Activated CD4-positive, alpha-beta T cell treated with anti-CD3 and anti-CD28 coated beads, Interleukin-2, amount 50 U/mL, for 1 hour (primary cell): ENCODE measurements around the gene DNASE1L3.
"Not testable (repeated sequence)": the region's sequence is repeated elsewhere in the genome, so short reads cannot be mapped to it uniquely, and the experiment has no call there.

Source experiments
- DNase-seq: peaks from one replicate; pipeline ENCODE4 v3.0.0-alpha.2; 2020

DNASE1L3 gene

GRCh38 chr3:58234516-58234931, 23.8 kb upstream of the DNASE1L3 start:
- no peak for DNase-seq

GRCh38 chr3:58231666-58232065, 20.9 kb upstream of the DNASE1L3 start:
- DNase-seq = no peak

- no peak for DNase-seq
Measured at GRCh38 chr3:58230876-58231552, 20.2 kb upstream of the DNASE1L3 start.

GRCh38 chr3:58227933-58228332, 17.2 kb upstream of the DNASE1L3 start:
- DNase-seq = not testable (repeated sequence)

- DNase-seq = no peak
Measured at GRCh38 chr3:58223855-58224254, 13.1 kb upstream of the DNASE1L3 start.

- DNase-seq = no peak
Measured at GRCh38 chr3:58222161-58222724, 11.5 kb upstream of the DNASE1L3 start.

GRCh38 chr3:58218904-58219303, 8.1 kb upstream of the DNASE1L3 start:
- no peak for DNase-seq

GRCh38 chr3:58217209-58217811, 6.5 kb upstream of the DNASE1L3 start:
- peak; percentile 50 for DNase-seq

- no peak for DNase-seq
Measured at GRCh38 chr3:58216496-58217195, 5.9 kb upstream of the DNASE1L3 start.

GRCh38 chr3:58215317-58216025, 4.7 kb upstream of the DNASE1L3 start:
- no peak for DNase-seq

- no peak for DNase-seq
Measured at GRCh38 chr3:58214484-58215316, 3.9 kb upstream of the DNASE1L3 start.

- no peak for DNase-seq
Measured at GRCh38 chr3:58209933-58210332, 839 bp downstream of the DNASE1L3 start.

GRCh38 chr3:58207954-58208353, 2.8 kb downstream of the DNASE1L3 start:
- no peak for DNase-seq

- DNase-seq = no peak
Measured at GRCh38 chr3:58206406-58207011, 4.3 kb downstream of the DNASE1L3 start.

GRCh38 chr3:58205981-58206380, 4.8 kb downstream of the DNASE1L3 start:
- no peak for DNase-seq

GRCh38 chr3:58204720-58205119, 6.1 kb downstream of the DNASE1L3 start:
- DNase-seq = no peak

GRCh38 chr3:58203541-58203940, 7.2 kb downstream of the DNASE1L3 start:
- DNase-seq = no peak

- no peak for DNase-seq
Measured at GRCh38 chr3:58202917-58203360, 7.8 kb downstream of the DNASE1L3 start.

- not testable (repeated sequence) for DNase-seq
Measured at GRCh38 chr3:58201451-58201850, 9.3 kb downstream of the DNASE1L3 start.

- no peak for DNase-seq
Measured at GRCh38 chr3:58200846-58201355, 9.9 kb downstream of the DNASE1L3 start.

- DNase-seq = no peak
Measured at GRCh38 chr3:58200121-58200709, 10.6 kb downstream of the DNASE1L3 start.
